ENCODE measurements around the gene NEMP2. TPM values are rescaled to one million over a fixed set of nuclear protein-coding genes. Genes with fewer than 3 reads are reported as not detected.

The NEMP2 gene
- total RNA-seq, 1 experiment from 2014 or later: 12.0 TPM

DNA sequence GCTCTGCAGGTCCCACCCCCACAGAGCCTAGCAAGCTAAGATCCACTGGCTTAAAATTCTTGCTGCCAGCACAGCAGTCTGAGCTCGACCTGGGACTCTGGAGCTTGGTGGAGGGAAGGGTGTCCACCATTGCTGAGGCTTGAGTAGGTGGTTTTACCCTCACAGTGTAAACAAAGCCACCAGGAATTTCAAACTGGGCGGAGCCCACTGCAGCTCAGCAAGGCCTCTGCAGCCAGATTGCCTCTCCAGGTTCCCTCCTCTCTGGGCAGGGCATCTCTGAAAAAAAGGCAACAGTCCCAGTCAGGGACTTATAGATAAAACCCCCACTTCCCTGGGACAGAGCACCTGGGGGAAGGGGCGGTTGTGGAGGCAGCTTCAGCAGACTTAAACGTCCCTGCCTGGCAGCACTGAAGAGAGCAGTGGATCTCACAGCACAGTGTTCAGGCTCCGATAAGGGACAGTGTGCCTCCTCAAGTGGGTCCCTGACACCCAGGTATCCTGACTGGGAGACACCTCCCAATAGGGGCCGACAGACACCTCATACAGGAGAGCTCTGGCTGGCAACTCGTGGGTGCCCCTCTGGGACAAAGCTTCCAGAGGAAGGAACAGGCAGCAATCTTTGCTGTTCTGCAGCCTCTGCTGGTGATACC lies 20.0 kb upstream of the NEMP2 start:
- no TSS peak for BruUV-seq (replicated peaks)
- CTCF ChIA-PET: no interaction called here
- no peak for DNase-seq (ENCODE audit: low read depth, low spot score)
- POLR2A ChIA-PET: no interaction called here
- Histone ChIP-seq H3K4me3 (ENCODE audit: low read depth in 2 of 2, low read length in 2 of 2) (no peak overlapping the region), H3K27ac (ENCODE audit: low read length) (no peak overlapping the region), H3K9me3 (ENCODE audit: control insufficient read depth, insufficient read depth, low read depth, low read length) (no peaks in the 10 kb centered on the region), H3K27me3 (ENCODE audit: control insufficient read depth, insufficient read depth, low read length) (no peaks in the 10 kb centered on the region), H3K36me3 (ENCODE audit: control insufficient read depth, insufficient read depth, low read length) (no peaks in the 10 kb centered on the region), H3K4me1 (ENCODE audit: control insufficient read depth, insufficient read depth, low read length) (no peaks in the 10 kb centered on the region)
- TF ChIP-seq, protein P1, sequence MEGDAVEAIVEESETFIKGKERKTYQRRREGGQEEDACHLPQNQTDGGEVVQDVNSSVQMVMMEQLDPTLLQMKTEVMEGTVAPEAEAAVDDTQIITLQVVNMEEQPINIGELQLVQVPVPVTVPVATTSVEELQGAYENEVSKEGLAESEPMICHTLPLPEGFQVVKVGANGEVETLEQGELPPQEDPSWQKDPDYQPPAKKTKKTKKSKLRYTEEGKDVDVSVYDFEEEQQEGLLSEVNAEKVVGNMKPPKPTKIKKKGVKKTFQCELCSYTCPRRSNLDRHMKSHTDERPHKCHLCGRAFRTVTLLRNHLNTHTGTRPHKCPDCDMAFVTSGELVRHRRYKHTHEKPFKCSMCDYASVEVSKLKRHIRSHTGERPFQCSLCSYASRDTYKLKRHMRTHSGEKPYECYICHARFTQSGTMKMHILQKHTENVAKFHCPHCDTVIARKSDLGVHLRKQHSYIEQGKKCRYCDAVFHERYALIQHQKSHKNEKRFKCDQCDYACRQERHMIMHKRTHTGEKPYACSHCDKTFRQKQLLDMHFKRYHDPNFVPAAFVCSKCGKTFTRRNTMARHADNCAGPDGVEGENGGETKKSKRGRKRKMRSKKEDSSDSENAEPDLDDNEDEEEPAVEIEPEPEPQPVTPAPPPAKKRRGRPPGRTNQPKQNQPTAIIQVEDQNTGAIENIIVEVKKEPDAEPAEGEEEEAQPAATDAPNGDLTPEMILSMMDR (IDR thresholded peaks at IDR 0.05): no peak
- TF ChIP-seq TCF7L2 (IDR thresholded peaks at IDR 0.05; ENCODE audit: low read depth, low read length) (no peak), SIN3A (IDR thresholded peaks at IDR 0.05; ENCODE audit: borderline replicate concordance, insufficient read depth, low read depth, low read length) (no peak), POLR2AphosphoS5 (IDR thresholded peaks at IDR 0.05; ENCODE audit: low read depth, low read length) (no peak)
- TF ChIP-seq, protein P2, sequence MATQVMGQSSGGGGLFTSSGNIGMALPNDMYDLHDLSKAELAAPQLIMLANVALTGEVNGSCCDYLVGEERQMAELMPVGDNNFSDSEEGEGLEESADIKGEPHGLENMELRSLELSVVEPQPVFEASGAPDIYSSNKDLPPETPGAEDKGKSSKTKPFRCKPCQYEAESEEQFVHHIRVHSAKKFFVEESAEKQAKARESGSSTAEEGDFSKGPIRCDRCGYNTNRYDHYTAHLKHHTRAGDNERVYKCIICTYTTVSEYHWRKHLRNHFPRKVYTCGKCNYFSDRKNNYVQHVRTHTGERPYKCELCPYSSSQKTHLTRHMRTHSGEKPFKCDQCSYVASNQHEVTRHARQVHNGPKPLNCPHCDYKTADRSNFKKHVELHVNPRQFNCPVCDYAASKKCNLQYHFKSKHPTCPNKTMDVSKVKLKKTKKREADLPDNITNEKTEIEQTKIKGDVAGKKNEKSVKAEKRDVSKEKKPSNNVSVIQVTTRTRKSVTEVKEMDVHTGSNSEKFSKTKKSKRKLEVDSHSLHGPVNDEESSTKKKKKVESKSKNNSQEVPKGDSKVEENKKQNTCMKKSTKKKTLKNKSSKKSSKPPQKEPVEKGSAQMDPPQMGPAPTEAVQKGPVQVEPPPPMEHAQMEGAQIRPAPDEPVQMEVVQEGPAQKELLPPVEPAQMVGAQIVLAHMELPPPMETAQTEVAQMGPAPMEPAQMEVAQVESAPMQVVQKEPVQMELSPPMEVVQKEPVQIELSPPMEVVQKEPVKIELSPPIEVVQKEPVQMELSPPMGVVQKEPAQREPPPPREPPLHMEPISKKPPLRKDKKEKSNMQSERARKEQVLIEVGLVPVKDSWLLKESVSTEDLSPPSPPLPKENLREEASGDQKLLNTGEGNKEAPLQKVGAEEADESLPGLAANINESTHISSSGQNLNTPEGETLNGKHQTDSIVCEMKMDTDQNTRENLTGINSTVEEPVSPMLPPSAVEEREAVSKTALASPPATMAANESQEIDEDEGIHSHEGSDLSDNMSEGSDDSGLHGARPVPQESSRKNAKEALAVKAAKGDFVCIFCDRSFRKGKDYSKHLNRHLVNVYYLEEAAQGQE (IDR thresholded peaks at IDR 0.05; ENCODE audit: insufficient read depth in 1 of 2, low read depth in 2 of 2, low read length in 1 of 2): no peak
- in situ Hi-C loops (cut with HindIII; ENCODE audit: low pct_unique_long_range_greater_than_20kb, low sequenced_read_pairs): no loop called here
- ATAC-seq: no peak
- intact Hi-C loops (cut with micrococcal nuclease; ENCODE audit: unreplicated experiment): no loop called here

DNA sequence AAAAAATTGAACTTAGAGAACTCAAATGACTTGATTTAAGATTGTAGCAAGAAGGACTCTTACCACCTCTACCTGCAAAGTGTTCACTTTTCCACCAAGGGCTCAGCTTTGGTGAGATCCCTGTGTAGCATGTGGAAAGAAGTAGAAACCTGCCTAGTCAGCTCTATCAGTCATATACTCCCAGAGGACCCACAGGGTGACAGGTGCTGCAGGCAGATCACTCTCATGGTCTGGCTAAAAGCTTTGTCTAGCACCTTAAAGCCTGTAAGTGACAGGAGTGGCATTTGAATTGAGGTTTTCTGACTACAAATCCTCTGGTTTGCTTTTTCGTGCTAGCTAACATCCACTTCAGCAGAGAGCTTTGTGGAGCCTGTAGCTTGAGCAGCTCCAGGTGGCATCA lies 18.7 kb upstream of the NEMP2 start:
- no peak for DNase-seq (ENCODE audit: low read depth, low spot score)
- Histone ChIP-seq H3K4me3 (ENCODE audit: low read depth in 2 of 2, low read length in 2 of 2) (no peak overlapping the region), H3K4me1 (ENCODE audit: control insufficient read depth, insufficient read depth, low read length) (no peaks in the 10 kb centered on the region), H3K9me3 (ENCODE audit: control insufficient read depth, insufficient read depth, low read depth, low read length) (no peaks in the 10 kb centered on the region), H3K36me3 (ENCODE audit: control insufficient read depth, insufficient read depth, low read length) (no peaks in the 10 kb centered on the region), H3K27me3 (ENCODE audit: control insufficient read depth, insufficient read depth, low read length) (no peaks in the 10 kb centered on the region), H3K27ac (ENCODE audit: low read length) (no peak overlapping the region)
- BruUV-seq (replicated peaks): no TSS peak
- ChIA-PET CTCF (interaction anchor here (0.8 kb wide), 1 partner anchor 97 kb away, joined by 4 read pairs; no protein-coding TSS in a partner anchor), POLR2A (no interaction called here)
- in situ Hi-C loops (cut with HindIII; ENCODE audit: low pct_unique_long_range_greater_than_20kb, low sequenced_read_pairs) (no loop called here), intact Hi-C loops (cut with micrococcal nuclease; ENCODE audit: unreplicated experiment) (no loop called here)
- ATAC-seq: no peak
- TF ChIP-seq, protein P1 (IDR thresholded peaks at IDR 0.05): no peak
- TF ChIP-seq SIN3A (IDR thresholded peaks at IDR 0.05; ENCODE audit: borderline replicate concordance, insufficient read depth, low read depth, low read length) (no peak), TCF7L2 (IDR thresholded peaks at IDR 0.05; ENCODE audit: low read depth, low read length) (no peak), POLR2AphosphoS5 (IDR thresholded peaks at IDR 0.05; ENCODE audit: low read depth, low read length) (no peak)
- TF ChIP-seq, protein P2 (IDR thresholded peaks at IDR 0.05; ENCODE audit: insufficient read depth in 1 of 2, low read depth in 2 of 2, low read length in 1 of 2): no peak

Measured in Panc1 (cell line).